EH (cell line): ENCODE data around the gene TSHB.

Experiments
- DNase-seq: peaks from one replicate; pipeline ENCODE4 v3.0.0-alpha.2; 2015; ENCODE audit warnings: low read depth

Gene TSHB

DNA sequence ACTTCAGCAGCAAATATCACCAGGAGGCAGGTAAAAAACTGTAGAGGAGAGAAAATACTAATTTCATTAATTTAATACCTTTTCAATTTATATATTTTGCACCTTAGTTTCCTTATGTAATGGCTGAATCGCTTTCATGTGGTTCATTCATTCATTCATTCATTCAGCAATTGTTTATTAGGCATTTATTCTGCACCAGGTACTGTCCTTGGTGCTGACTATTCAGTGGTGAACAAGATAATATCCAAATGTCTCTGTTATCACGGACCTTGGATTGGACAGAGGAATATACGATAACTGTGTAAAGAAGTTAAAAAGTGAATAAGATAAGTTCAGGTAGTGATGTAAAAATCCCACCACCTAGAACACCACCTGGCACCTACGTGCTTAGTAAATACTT is 30.9 kb downstream of the TSHB start:
- DNase-seq, result peak; percentile 20

DNA sequence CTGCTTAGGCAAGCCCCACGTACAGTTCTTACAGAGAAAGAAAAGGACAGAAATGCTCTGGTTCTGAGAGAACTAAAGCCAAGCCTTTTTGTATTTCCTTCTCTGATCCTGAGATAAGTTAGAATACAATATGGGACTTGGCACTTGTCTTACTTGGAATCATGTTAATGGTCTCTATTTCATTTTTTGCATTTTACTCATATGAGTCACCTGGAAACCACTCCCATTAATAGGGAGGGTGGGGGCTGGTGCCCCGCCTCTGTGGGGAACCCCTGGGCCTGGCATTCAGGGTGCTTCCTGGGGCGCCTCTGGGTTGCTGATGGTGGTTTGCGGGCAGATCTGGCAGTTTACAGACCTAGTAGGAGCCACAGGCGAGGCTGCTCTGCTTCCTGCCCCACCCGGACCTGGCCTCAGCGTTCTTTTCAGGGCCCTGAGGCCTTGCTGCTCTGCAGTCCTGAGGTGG is 32.9 kb downstream of the TSHB start:
- peak; percentile 77 for DNase-seq

DNA sequence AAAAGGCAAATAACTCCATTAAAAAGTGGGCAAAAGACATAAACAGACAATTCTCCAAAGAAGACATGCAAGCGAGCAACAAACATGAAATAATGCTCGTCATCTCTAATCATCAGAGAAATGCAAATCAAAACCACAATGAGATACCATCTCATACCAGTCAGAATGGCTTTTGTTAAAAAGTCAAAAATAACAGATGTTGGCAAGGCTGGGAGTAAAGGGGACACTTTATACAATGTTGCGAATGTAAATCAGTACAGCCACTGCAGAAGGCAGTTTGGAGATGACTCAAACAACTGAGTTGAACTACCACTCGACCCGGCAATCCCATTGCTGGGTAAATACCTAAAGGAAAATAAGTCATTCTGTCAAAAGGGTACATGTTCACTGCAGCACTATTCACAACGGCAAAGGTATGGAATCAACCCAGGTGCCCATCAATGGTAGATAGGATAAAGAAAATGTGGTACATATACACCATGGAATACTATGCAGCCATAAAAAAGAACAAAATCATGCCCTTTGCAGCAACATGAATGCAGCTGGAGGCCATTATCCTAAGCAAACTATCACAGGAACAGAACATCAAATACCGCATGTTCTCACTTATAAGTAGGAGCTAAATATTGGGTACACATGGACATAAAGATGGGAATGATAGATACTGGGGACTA is 33.7 kb downstream of the TSHB start:
- DNase-seq, result peak; percentile 54

DNA sequence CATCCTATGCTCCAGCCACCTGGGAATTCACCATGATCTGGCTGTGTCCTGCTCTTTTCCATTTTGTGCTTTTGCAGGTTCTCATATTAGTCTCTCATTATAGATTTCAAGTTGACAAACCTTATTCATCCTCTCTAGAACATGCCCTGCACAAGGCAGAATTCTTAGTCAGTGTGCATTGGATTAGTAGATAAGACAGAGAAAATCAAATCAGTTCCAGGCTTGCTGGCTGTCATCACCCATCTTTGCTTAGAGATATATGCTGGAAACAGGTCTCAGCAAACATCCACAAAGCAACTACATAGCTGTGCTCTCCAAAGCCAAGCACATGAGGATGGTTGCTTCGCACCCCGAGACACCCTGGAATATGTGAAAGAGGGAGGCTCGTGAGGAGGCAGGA is 34.8 kb downstream of the TSHB start:
- no peak for DNase-seq

DNA sequence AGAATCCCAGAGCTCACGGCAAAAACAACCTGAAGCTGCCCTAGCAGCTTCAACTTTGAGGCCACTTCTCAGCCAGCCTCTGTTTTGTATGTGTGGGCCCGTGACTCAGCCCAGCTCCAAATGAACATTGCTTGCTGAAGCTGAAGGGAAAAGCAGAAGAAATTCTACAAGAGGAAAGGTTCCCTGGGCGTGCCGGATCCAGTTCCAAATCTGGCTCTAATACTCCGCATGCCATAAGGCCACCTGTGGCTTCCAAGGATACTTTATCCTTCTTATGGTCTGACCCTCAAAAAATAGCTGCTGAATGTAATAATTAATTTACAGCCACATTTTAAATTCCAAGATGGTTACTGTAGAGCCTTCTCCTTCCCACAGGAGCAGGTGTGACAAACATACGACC is 35.4 kb downstream of the TSHB start:
- DNase-seq, result no peak

DNA sequence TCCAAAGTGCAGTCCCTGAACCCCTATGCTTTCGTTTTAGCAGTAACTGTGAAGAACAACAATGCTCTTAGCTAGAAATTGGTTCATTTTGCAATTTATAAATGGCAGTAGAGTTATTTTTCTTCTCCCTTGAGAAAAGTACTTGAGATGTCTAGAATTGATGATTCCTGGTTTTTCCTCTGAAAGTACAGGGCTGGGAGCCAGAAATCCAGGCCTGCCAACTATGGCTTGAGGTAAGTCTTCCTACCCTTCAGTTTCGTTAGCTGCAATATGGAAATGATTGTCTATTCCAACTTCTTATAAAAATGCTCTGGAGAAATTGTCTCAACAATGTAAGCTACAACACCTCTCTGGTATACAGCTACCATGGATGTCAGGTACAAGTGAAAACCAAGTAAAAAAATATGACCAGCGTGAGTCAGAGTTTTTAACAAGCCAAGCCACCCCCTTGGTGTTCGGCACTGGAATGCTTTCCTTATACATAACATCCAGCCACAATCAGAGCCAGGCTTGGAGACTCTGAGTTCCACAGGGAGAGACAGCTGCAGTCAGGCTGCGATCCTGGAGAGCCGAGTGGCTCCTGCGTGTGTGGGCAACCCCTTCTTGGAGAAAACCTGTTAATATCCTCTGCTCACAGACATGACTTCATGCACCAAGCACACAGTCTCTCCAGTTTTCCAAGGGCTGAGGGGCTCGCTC is 37.7 kb downstream of the TSHB start:
- peak; percentile 88 for DNase-seq

DNA sequence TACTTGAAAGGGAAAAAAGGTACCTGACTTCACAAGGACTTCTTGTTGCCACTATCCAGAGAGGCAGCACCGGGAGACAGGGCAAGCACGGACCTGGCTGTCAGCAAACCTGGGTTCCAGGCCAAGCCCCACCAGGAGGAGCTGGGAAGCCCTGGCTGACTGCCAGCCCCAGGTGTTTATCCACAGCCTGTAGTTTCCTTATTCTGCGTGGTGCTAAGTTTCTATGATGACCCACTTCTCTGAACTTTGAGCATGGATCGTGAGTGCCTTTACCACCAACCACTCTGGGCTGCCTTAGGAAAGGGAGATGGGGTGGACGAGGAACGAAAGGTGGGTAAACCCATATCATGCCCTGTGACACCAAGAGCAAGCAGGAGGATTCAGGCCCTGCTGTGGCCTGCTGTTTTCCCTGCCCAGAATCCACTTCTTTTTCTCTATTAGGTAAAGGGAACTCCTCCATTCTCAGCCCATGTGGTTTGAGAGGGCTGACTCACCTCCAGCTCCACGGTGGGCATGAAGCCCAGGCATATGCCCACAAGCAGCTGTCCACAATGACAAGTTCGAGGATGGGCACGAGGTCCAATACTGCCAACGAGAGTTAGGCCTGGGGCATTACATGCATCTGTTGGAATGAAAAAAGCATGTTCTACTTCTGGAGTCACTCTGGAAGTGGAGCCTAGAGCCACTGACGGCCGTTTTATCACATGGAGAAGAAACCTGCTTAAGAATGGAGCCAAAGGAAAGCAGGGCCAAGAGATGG is 39.4 kb downstream of the TSHB start:
- DNase-seq, result peak; percentile 67

DNA sequence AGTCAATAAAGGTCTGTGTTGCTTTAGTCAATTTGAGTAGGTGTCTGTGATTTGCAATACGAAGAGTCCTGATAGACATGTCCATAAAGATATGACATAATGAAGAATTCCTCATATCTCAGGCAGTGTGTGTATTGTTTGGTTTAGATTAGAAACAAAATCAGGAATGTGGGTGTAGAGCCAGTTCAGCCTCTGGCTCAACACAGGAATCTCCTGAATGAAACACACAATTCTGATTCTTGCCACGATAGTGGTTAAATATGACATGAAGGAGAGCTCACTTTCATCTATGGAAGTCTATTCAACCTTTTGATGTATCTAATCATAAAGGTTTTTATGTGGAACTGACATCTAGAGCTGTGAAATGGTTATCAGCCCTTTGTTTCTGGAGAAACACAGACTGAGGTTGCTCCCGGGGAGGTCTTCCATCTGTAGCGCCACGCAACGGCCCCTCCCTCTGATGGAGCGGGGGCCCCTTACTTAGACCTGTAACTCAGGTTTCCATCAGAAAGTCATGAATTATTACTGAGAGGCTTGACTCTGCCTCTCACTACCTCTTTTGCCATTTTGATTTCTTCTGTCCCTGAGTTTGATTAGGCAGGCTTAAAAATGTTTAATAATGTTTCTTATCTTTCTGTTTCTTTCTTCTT is 40.2 kb downstream of the TSHB start:
- DNase-seq, result peak; percentile 65

DNA sequence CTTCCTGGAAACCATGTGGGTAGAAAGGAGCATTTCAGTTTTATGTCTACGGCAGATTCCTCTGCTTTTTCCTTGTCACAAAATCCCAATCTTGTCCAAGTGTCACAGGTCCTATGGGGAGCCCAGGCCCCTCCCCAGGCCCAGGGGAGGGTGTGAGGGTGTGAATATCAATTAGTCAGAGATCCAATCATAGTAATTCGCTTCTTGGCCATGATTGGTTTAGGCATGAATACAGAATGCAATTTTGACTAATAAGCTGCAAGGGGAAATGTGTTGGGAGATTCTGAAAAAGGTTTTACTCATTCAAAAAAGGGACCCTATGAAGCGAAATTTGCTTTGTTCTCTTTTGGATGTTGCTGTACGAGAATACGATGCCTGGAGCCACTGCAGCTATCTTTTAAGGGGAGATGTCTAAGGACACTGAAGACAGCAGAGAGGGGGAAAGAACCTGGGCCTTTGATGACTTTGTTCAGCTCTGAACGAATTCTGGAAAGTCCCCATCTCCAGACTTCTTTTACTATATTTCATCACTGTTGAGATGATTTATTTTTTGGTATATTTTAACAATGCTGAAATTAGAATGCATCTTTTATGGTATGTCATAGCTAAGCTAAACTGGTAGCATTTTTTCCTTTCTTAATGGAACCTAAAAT is 41.5 kb downstream of the TSHB start:
- no peak for DNase-seq

DNA sequence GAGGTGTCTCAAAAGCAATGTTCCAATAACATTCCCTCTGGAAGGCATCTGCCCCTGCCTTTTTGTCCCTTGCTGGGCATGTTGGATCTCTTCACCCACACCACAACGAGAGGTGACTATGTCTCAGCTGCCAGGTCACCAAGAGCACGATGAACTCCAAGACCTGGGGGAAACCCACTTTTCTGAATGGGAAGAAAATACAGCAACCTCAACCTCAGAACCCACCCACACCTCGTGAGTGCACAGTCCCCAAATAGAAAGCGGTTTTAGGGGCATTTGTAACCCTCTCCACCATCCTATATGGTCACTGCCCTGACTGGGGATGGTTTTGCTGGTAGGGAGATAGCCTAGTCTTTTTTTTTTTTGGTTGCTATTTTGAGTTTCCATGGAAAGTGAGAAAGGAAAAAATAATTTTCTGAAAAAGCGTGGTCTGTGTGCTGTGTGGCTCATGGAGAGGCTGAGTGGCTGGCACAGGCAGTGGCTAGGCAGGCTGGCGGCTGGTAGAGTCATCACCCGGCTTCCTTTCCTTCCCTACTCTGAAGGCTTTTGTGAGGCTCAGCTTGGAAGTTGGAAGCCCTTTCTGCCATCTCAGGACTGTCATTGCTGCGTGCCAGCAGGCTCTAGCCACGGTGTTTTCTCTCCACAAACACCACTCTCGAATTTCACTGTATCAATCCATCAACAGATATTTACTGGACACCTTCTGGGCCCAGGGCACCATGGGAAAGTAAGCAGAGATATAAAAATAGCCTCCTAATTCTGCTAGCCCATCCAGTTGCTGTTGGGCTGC is 43.9 kb downstream of the TSHB start:
- DNase-seq, result no peak

DNA sequence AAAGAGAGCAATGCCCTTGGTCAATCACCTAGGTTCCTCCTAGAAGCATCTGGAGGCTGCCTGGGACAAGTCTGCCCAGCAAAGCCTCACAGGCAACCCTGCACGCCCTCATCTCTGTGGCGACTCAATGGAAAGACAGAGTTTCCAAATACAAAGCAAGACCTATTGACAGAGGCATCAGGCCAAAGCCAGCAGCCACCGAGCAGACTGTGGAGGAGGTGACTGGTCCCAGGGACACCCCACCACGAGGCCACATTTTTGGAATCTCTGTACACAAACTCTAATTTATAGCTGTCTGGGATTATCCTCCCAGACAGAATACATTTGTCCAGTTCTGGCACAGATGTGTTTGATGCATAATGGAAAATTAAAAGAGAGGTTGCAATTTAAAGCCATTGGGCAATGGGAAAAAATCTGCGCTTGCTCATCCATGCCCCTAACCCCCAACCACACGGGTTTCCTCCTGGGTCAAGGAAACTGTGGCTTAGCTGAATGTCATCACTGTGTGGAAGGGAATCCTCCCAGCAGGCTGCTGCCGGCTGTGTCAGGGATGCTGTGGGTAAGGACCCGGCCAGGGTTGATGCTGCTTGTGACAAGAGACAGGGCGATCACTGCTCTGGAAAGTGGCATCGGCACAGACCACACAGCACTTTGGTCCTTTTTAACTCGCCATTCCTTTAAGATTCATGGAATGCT is 45.4 kb downstream of the TSHB start:
- DNase-seq, result peak; percentile 71

DNA sequence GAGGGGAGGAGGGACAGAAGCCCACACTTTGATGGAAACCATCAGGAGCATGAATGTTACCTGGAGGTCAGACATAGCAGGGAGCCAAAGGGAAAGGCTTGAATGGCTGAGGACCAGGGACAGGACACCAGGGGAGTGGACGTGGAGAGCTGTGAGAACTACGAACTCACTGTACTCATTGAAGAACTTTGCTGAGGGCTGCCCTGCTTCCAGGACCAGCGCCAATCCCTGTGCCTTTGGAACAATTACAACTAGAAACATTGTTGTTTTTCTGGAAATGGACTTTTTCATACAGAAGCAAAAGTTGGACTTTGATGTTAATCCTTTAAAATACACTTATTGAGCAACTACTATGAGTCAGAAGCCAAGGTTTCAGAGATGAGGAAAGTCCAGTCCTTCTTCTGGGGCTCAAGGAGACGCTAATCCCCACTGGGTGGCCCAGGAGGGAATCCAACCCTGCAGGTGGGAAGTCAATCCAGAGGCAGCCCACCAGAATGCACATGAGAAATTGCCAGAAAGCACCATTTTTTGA is 46.8 kb downstream of the TSHB start:
- DNase-seq, result peak; percentile 30

DNA sequence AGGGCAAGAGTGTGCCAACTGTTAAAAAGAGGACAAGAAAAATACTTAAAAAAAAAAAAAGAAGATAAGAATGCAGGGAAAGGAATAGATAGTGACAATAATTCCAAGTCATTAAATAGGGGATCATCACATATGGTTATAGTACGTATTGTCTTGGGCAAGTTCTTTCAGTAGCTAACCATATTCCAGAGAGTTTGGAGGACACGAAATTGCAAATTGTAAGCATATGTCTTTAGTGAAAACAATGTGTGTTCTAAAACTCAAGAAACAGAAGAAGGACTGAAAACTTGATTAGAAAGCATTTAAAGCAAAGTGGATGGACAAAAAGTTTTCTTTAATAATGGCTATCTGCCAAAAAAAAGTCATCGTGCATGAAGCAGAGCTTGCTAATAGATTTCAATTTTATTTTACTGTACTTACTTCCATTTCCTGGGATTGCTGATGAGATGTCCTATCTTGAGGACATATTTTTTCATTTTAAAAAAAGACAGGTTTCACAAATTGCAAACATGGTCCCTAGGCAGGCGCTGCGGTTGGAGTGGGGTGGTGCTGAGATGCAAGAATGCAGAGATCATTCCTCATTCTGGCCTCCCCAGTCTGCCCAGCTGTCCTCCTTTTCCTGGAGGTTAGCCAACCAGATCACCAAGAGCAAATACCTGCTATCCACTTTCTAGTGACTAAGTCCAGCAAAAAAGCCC is 47.8 kb downstream of the TSHB start:
- peak; percentile 48 for DNase-seq

DNA sequence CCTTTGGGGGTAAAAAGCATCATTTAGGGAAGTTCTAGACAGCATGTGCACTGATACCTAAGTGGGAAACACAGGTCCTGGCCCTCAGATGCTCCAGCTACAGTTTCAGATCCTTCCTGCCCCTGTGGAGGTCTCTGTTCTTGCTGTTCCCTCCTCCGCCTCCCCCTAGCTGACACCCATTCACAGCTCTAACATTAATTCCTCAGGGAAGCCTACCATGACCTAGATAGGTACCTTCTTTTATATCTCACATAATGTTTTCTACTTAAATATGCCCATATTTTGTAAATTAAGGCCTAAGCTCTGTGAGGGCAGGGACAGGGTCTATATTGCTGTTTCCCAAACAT is 48.3 kb downstream of the TSHB start:
- no peak for DNase-seq

DNA sequence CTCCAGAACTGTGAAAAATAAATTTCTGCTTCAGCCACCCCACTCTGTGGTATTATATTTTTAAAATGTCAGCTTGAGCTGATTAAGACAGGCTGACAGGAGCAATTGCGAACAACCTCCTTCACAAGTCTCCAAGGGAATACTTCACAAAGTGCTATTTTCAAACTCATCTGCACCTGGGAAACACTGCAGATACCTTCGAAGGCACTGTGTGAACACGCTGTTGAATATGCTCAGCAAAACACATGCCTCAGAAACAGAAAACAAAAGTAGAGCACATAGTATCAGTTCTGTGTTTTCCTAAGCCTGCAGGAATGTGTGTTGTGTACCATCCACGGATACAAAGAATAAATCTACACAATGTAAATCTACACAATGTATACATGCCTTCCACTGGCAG is 49.1 kb downstream of the TSHB start:
- DNase-seq, result no peak

DNA sequence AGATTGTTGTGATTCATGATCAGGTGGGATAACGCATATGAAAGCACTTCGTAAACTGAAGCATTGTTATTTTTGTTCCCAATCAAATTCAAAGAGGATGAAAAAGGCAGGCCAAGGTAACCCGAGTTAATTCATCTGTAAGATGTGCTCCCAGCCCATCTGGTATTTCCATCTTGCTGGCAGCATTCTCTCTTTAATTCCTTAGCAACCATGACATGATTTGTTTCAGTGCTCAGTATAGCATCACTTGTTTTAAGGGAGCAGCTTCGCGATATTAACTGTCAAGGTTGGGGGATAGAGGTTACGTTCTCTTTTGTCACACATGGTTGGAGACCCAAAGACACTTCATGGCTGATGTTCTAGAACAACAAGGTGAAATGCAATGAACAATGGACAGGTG is 53.3 kb downstream of the TSHB start:
- no peak for DNase-seq
